ENCODE data around the gene KCNH1.

DNA sequence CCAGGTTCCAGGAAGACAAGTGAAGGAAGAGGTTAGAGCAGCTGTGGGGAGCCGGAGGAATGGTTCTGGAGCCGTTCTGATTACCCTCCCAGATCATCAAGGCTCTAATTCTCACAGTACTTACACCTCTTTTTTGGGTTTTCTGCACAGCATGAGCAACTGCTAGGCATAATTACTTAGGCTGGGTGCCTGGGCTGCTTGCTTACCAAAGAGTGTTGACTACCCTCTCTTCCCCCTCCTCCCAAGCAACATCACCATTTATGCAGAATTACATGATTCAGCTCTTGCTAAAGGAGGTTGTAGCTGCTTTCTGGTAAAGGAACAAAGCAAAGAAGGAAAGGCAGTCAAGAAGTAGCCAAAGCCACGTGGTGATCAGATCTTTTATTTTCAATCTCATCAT lies 397.2 kb downstream of the KCNH1 start:
- no peak for TF ChIP-seq CTCF (IDR thresholded peaks at IDR 0.05 in 2 of 3, conservative IDR thresholded peaks at IDR 0.05 in 1 of 3; ENCODE audit: control insufficient read depth in 2 of 3, extremely low read depth in 1 of 3, insufficient read depth in 1 of 3, low read depth in 3 of 3, low read length in 3 of 3)
- no peak for TF ChIP-seq FOXK2 (IDR thresholded peaks at IDR 0.05)
- no peak for TF ChIP-seq ETV6 (conservative IDR thresholded peaks at IDR 0.05 in 1 of 2, IDR thresholded peaks at IDR 0.05 in 1 of 2; ENCODE audit: borderline replicate concordance in 1 of 2, low read depth in 1 of 2)
- no peak for TF ChIP-seq NRF1 (conservative IDR thresholded peaks at IDR 0.05; ENCODE audit: low read depth, low read length)
- TF ChIP-seq MYC (IDR thresholded peaks at IDR 0.05; ENCODE audit: insufficient read depth, insufficient read length, insufficient replicate concordance, low read length, severe bottlenecking) = no peak
- TF ChIP-seq ELK1 (IDR thresholded peaks at IDR 0.05; ENCODE audit: low read depth, low read length) = no peak
- no peak for TF ChIP-seq RB1 (IDR thresholded peaks at IDR 0.05; ENCODE audit: borderline replicate concordance)
- no peak for TF ChIP-seq ESRRA (IDR thresholded peaks at IDR 0.05; ENCODE audit: low read length)
- TF ChIP-seq YBX1 (IDR thresholded peaks at IDR 0.05) = no peak
- TF ChIP-seq POLR2AphosphoS5 (IDR thresholded peaks at IDR 0.05; ENCODE audit: low read length) = no peak

Data from GM12878 (cell line).